M059J (cell line): Measurements from ENCODE around the gene RGS14. TPM values are rescaled to one million over a fixed set of nuclear protein-coding genes. Genes with fewer than 3 reads are reported as not detected.

Experiments
- DNase-seq: peaks from one replicate; pipeline ENCODE4 v3.0.0-alpha.2; 2012; ENCODE audit warnings: low read depth
- total RNA-seq: library from RNA; depleted of rRNA; stranded (reverse); fragments of >200 nt; shearing (Covaris generic); gene quantifications from 2 replicates; pipeline ENCODE4 v1.2.3, GENCODE V29; 2014; rRNA removed

RGS14 gene
- total RNA-seq, result 9.8 and 11.5 TPM in 2 replicates

GRCh38 chr5:177357459-177358351 lies at the start of gene RGS14:
RGS14 (plus strand) TSS chr5:177357924; CDS start chr5:177358025, 101 bp downstream.
- DNase-seq, result peak; percentile 82

- DNase-seq, result no peak
These were observed 49.0 kb upstream of the RGS14 start for GRCh38 chr5:177308740-177309139.

DNA sequence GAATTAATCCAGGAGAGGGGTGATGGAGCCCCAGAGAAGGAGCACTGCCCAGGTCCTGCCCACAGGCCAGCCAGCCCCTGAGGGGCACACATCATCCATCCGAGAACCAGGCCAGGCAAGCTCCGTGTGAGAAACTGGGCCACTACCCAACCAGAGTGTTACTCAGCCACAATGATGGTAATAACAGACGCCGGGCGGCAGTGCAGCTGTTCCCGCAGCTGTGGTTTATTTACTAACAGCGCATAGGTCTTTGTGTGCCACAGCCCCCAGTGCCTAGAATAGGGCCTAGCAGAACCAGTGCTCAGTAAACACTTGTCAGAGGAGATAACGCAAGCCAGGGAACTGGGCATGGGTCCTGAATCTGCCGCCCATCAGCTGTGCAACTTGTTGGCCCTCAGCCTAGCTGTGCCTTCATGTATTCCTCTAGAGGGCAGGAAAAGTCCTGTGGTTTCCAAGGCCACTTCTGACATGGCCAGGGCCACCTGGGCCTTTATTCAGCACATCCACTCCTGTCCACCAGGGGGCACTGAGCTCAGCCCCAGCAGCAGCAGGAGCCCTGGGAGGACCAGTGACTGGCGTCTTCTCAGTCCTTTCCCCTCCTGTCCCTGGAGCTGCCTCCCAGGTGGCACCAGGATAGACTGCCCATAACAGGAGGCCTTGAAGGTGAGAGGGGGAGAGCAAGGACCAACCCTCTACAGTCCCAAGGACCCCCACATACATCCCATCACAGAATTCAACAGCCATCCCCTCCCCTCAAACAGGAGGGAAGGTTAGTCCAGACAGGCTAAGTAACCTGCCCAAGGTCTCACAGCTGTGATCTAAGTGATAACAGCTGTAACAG lies 48.2 kb upstream of the RGS14 start:
- DNase-seq, result peak; percentile 70

GRCh38 chr5:177310332-177310731 lies 47.4 kb upstream of the RGS14 start:
- no peak for DNase-seq

DNA sequence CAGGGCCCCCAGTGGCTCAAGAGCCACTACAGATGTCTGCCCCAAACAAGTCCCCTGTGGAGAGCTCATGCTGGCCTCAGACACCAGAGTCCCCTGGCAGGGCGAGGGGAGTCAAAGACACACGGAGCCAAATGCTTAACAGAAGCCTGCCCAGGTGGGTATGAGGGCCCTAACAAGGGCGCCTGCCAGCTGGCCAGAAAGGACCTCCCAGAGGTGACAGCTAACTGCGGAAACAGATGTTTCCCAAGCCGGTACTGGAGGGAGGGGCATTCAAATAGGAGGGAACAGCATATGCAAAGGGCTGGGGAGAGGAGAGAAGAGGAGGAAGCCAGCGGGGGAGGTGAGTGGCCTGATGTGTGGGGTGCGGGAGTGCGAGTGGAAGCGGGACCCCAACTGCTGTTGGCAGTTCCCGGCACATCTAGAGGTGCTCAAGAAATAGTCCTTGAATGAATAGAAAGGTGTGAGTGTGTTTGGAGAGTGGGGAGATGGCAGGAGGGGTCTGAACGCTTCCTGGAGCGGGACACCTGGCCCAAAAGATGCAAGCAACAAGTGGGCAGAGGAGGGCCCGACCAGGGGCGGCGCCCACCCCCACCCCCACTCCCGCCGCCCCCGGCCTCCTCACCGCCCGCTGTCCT lies 46.9 kb upstream of the RGS14 start:
- peak; percentile 18 for DNase-seq

DNA sequence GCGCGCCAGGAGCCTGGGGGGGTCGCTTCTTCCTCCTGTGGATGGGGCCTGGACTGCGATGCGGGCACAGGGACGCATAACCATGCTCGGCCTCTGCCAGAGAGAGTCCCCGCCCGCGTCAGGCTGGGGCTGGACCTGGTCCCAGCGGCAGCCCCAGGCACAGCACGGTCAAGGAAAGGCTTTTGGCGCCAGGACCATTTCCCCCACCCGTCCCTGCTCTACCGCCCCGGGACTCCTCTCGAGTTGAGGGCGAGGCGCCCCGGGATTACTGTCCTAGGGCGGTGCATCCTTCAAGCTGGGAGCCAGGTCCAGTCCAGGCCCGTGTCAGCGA lies 46.4 kb upstream of the RGS14 start:
- peak; percentile 50 for DNase-seq

DNA sequence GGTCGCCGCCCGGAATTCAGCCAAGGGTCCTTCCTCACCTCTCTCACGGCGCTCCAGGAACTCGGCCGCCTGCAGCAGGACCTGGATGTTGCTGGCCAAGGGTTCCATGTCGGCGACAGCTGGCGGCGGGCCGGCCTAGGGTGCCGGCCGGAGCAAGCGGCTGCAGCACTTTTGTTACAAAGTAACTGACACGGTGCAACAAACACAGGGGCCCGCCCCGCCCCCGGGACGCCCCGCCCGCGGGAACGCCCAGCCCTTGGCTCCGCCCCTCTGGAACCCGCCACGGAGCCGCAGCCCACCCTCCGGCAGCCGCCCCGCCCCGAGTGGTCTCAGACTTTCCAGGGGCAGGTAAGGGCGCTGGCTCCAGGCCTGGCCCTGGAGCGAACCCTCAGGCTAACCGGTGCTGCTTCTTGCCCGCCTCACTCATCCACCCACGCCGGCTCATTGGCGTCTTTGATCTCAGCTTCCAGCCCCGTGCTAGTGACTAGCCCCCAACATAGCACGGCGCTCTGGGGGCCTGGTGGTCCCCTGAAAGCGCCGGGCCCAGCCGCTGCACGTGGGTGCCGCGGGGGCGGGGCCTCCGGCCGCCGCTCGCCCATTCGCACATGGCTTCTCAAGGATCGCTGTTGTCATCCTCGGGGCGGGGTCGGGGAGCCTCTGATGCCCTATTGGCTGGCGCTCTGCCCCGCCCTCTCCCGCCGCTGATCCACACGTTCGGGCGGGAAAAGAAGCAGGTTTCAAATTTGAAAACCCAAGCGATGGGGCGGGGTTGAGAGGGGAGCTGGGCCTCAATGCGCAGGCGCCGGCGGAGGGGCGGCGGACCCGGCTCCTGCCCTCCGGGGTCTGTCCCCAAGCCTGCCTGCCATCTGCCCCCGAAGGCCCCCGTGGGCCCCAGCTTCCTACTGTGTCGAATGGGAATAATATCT lies 45.7 kb upstream of the RGS14 start, which contains the start of gene MXD3:
TSS of gene MXD3 (minus strand) at position 176 of the 926 bp plus-strand sequence. CDS start at position 108, 68 bp downstream.
- DNase-seq, result peak; percentile 97

DNA sequence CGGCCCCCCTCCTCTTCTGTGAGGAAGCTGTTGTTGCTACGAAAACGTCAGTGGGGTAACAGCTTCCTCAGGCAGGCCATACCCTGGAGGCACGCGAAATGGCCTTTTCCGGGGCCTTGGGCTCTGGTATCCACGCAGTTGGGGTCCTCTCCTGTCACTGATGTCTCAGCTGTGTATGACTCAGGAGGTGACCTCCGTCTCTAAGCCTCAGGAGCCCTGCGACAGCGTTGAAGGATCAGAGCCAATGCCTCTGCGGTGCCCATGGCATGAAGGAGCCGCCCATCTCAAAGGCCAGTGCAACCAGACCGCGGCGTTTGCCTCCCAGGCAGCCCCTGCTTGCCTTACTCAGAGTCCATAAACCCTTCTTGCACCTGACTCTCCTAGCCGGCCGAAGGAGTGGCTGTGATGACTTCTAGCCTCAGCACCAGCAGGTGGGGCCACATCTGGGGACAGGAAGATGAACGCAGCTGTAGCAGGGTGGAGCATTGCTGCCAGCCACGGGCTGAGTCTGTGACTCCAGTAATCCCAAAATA lies 45.0 kb upstream of the RGS14 start:
- peak; percentile 82 for DNase-seq

- no peak for DNase-seq
These were observed 44.0 kb upstream of the RGS14 start for GRCh38 chr5:177313561-177314259.

DNA sequence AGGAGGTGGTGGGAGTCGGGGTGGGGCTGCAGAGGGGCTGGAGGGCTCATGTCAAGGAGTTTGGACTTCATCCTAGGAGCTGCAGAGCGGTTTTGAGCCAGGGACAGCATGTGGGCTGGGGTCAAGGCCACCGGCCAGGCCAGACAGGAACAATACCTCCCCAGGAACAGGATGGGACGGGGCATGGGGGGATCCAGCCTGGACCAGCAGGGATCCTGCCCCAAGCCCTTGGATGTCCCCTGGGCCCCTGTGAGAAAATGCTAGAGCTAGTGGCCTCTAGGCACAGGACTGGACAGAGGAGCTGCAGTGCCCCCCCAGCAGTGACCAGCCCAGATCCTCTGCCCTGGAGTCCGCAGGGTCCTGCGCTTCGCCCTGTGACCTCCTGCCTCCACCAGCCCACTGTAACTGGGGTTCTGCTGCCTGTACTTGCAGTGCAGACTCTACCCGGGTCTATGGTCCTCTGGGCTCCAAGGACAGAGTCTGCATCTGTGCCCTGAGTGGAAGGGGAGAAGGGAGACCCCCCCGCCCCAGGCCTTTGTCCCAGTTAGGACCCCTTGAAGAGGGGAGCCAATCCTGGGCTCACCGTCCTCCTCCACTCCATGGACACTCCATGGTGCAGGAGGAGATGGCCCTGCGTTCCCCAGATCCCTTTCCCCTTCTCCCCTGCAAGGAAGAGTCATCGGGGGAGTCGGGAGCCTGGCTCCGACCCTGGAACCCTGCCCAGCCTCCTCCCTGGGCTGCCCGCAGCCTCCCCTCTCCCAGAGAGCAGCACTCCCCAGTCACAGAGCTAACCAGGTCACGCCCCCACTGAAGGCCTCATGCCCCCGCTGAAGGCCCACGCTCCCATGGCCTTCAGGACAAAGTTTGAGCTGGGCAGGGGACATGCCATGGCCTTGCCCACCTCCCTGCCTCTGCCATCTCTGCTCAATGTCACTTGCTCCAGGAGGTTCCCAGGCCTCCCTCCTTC lies 43.1 kb upstream of the RGS14 start:
- DNase-seq, result no peak

DNA sequence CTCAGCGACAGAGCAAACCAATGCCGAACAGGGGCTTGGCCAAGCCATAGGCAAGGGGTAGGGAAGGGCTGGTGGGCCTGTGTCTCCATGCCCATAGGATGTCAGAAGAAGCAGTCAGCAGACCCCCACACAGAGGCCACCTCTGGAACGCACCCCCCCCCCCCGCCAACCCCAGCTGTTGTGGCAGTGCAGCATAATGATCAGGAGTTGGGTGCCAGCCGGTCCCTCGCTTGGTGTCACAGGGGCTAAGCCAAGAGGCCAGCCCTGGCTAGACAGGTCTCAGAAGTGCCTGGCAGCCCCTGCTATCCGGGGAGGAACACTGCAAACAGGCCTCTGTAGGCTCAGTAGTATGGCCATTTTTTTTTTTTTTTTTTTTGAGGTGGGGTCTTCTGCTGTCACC lies 42.3 kb upstream of the RGS14 start:
- DNase-seq, result no peak

- DNase-seq, result no peak
These were observed 41.7 kb upstream of the RGS14 start for GRCh38 chr5:177316005-177316404.

DNA sequence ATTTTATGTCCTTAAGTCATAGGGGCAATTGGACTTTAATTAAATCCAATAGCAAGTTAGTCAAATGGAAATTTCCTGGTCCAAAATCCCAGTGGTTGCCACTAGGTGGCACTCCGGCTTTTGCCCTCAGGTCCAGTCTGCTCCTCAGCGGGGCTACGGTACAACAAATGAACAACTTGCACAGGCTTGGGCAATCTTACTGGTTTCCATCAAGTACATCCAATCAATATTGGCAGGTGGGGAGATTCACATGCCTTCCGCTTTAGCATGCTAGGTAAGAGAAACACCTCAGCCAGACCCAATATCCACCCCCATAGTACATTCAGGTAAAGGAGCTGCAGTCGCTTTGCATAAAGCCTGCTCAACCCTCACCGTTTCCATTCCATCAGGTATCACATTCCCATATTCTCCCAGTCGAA lies 39.8 kb upstream of the RGS14 start:
- peak; percentile 72 for DNase-seq

GRCh38 chr5:177319913-177320588 lies 37.7 kb upstream of the RGS14 start:
- DNase-seq, result no peak

GRCh38 chr5:177320879-177321278 lies 36.8 kb upstream of the RGS14 start:
- DNase-seq, result no peak

- DNase-seq, result peak; percentile 20
These were observed 31.8 kb upstream of the RGS14 start for GRCh38 chr5:177325868-177326381.

DNA sequence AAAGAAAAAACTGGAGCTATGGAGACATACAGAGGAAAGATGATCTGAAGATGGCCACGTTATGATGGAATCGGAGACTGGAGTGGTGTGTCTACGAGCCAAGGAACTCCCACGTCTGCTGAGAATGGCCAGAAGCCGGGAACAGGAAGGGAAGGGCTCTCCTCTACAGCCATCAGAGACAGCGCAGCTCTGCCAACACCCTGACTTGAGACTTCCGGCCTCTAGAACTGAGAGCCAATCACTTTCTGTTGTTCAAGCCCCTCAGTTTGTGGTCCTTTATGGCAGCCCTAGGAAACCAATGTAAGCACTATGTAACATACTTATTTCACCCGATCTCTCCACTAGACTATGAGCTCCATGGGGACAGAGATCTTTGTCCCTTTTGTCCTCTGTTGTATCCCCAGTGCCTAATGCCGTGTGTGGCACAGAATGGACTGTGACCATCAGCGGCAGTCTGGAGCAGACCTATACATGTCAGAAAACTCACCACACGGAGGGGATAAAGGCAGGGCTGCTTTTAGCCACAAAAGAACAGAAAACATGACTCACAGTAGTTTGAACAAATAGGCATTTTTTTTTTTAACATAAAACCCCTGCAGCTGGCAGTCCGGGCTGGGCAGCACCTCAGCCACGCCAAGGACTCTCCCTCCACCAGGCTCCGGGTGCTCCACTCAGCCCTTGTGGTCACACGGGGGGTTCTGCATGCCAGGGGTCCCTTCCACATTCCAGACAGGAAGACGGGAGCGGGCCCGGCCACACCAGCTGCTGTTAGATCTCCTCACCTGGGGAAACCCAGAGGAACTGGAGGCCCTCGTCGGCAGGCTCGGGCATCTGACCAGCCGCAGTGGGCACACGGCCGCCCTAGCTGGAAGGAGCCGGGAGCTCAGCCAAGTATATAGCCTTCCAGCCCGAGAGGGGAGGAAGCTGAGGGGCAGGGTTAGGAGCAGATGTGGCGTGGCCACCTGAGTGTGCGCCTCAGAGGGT lies 29.9 kb upstream of the RGS14 start:
- peak; percentile 84 for DNase-seq
